Thoracic aorta (tissue), 2 donors: ENCODE results near the gene GLCE. TPM values are rescaled to one million over a fixed set of nuclear protein-coding genes. Genes with fewer than 3 reads are reported as not detected.

Experiments used
- ATAC-seq: fragments of 150-250 bp; one replicate; pipeline ENCODE4 v1.8.0; 2017; ENCODE audit warnings: low read depth; ENCODE audit not compliant: insufficient number of reproducible peaks, low FRiP score
- DNase-seq: peaks from one replicate; pipeline ENCODE4 v3.0.0-alpha.2; 2020; ENCODE audit warnings: low spot score
- H3K27ac ChIP-seq, 2 donors: fragments of 200-600 bp; sonication (generic); 1 replicate in 1 of 2; 2 replicates in 1 of 2; pipeline ENCODE4 v1.5.1; 2016; ENCODE audit warnings: mild to moderate bottlenecking in 2 of 2, moderate library complexity in 2 of 2
- H3K27me3 ChIP-seq: fragments of 200-600 bp; sonication (generic); replicated peaks from 2 replicates; pipeline ENCODE4 v1.6.0; 2016; ENCODE audit warnings: mild to moderate bottlenecking; ENCODE audit not compliant: insufficient read depth
- H3K36me3 ChIP-seq: fragments of 200-600 bp; sonication (generic); one replicate; pipeline ENCODE4 v1.5.1; 2016
- H3K4me1 ChIP-seq, 2 donors: fragments of 200-600 bp; sonication (generic); 1 replicate in 1 of 2; 2 replicates in 1 of 2; pipeline versions ENCODE4 v1.5.1 to v1.6.0; 2016; ENCODE audit warnings: low read depth in 2 of 2, mild to moderate bottlenecking in 1 of 2; ENCODE audit not compliant: control insufficient read depth in 1 of 2
- H3K4me3 ChIP-seq: fragments of 200-600 bp; sonication (generic); 2 replicates; pipeline ENCODE4 v1.5.1; 2016; ENCODE audit warnings: mild to moderate bottlenecking
- H3K9me3 ChIP-seq: fragments of 200-600 bp; sonication (generic); 2 replicates; pipeline ENCODE4 v1.5.1; 2016
- total RNA-seq, 2 donors: library from RNA; depleted of rRNA; stranded (reverse); fragments of >200 nt; gene quantifications; one replicate each; pipeline versions ENCODE4 v1.1.0 to v1.2.3, GENCODE V29; 2016
- TF ChIP-seq, protein P1 (sequence below): fragments of 200-600 bp; sonication (generic); IDR thresholded peaks from one replicate; pipeline ENCODE4 v1.5.1; 2019; ENCODE audit warnings: antibody characterized with exemption

GLCE gene
- total RNA-seq, 2 donors from 2014 or later = 8.5 to 11.8 TPM

- no peak overlapping the region for H3K27ac ChIP-seq
- no peaks in the 10 kb centered on the region for H3K9me3 ChIP-seq
- ATAC-seq (peak; percentile 10), DNase-seq (no peak)
- H3K36me3 ChIP-seq = no peaks in the 10 kb centered on the region
- H3K4me3 ChIP-seq = peak overlapping the region; percentile 96
- H3K27me3 ChIP-seq = no peaks in the 10 kb centered on the region
- peaks cover 3 to 12% of the 10 kb centered on the region in 2 donors for H3K4me1 ChIP-seq
- TF ChIP-seq, protein P1, sequence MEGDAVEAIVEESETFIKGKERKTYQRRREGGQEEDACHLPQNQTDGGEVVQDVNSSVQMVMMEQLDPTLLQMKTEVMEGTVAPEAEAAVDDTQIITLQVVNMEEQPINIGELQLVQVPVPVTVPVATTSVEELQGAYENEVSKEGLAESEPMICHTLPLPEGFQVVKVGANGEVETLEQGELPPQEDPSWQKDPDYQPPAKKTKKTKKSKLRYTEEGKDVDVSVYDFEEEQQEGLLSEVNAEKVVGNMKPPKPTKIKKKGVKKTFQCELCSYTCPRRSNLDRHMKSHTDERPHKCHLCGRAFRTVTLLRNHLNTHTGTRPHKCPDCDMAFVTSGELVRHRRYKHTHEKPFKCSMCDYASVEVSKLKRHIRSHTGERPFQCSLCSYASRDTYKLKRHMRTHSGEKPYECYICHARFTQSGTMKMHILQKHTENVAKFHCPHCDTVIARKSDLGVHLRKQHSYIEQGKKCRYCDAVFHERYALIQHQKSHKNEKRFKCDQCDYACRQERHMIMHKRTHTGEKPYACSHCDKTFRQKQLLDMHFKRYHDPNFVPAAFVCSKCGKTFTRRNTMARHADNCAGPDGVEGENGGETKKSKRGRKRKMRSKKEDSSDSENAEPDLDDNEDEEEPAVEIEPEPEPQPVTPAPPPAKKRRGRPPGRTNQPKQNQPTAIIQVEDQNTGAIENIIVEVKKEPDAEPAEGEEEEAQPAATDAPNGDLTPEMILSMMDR = no peak
These were observed 662 bp upstream of the GLCE start for GRCh38 chr15:69159805-69160140.

DNA sequence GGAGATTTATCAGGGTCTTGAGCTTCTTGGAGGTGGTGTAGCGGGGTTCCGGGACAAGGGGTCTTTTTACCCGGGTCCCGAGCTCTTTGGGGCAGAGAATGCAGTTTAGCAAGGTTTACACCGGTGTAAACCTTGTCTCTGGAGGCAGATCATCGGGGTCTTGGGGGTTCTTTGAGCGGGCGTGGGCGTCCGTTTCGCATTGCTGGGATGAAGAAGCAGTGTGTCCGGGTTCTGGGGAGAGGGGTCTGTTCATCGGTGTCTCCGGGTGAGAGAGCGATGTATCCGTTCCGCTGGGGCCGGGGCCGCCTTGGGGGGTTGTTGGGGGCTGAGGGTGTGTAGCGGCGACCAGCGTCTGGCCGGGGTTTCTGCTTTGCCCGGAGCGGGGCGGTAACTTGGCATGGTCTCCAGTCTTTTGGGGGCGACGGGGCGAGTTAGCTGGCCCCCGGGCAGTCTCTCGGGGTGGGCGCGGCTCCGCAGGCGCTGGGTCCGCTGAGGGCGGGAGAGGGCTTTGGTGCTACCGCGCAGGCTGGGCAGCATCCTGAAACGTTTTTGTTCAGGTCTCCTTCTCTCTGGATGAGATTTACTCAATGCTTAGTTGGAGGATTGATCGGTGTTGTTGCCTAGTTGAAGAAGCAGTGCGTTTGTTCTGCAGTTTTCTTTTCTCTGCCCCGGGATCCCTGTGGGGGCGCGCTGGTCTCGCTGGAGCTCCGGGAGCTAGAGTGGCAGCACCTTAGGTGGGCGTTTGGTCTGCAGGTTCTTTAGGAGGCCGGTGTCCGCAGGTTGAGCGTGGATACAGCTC is 843 bp downstream of the GLCE start:
- H3K9me3 ChIP-seq = no peaks in the 10 kb centered on the region
- ATAC-seq (no peak), DNase-seq (no peak)
- H3K4me3 ChIP-seq = peak overlapping the region; percentile 96
- no peaks in the 10 kb centered on the region for H3K36me3 ChIP-seq
- H3K27me3 ChIP-seq = no peaks in the 10 kb centered on the region
- no peak overlapping the region for H3K27ac ChIP-seq
- peaks cover 3 to 12% of the 10 kb centered on the region in 2 donors for H3K4me1 ChIP-seq
- TF ChIP-seq, protein P1 = peak; percentile 8

DNA sequence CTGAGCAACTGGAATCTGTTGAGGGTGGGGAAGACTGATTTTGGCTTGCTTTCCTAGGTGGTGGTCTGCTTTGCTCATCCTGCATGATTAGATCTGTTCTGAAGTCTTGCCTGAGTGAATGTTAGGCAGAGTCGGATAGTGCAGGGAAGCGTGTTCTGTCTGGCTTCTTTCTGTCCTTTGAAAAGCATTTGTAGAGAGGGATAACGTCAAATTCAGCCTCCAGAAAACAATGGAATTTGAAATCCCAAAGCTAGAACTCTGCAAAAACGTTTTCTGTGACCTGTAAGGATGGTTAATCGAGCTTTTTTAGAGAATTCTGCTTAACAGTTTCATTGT is 1.4 kb downstream of the GLCE start:
- no peak overlapping the region for H3K27ac ChIP-seq

DNA sequence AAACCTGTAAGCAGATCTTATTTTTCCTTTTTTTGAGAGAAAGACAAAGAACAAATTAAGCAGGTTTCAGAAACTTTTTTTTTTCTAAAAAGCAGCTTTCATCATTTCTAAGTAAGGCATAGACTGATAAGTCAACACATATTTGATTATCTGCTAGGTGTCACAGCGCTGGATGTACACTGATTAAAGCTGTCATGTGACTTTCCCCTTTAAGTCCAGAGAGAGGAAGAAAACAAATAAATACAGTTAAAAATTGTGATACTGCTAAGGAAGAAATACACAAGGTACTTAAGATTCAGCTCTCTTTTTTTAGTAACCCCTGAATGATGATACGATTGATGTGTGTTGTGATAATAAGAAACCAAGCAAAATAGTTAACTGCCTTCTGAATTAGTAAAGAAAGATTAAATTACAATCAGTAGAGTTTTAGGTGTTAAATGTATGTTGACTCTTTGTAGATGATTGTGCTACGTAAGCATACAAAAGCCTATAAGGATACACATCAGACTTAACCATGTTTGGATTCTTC is 2.8 kb downstream of the GLCE start:
- TF ChIP-seq, protein P1 = no peak
- no peak for ATAC-seq
- Histone ChIP-seq H3K27ac (no peak overlapping the region), H3K36me3 (no peaks in the 10 kb centered on the region), H3K9me3 (no peaks in the 10 kb centered on the region), H3K4me3 (no peak overlapping the region), H3K4me1 (peaks cover 3 to 12% of the 10 kb centered on the region in 2 donors), H3K27me3 (no peaks in the 10 kb centered on the region)
- no peak for DNase-seq

More for the DNA sequence above, 1.4 kb downstream of the GLCE start:
- TF ChIP-seq, protein P1 = no peak
- H3K36me3 ChIP-seq = no peaks in the 10 kb centered on the region
- no peak for DNase-seq
- peak overlapping the region; percentile 96 for H3K4me3 ChIP-seq
- peaks cover 3 to 12% of the 10 kb centered on the region in 2 donors for H3K4me1 ChIP-seq
- ATAC-seq = no peak
- no peaks in the 10 kb centered on the region for H3K27me3 ChIP-seq
- H3K9me3 ChIP-seq = no peaks in the 10 kb centered on the region

- Histone ChIP-seq H3K27ac (no peak overlapping the region), H3K27me3 (no peaks in the 10 kb centered on the region), H3K4me3 (no peak overlapping the region), H3K36me3 (no peaks in the 10 kb centered on the region), H3K9me3 (no peaks in the 10 kb centered on the region), H3K4me1 (peaks cover 3 to 8% of the 10 kb centered on the region in 2 donors)
- DNase-seq (no peak), ATAC-seq (no peak)
- TF ChIP-seq, protein P1 = no peak
These were observed 4.6 kb downstream of the GLCE start for GRCh38 chr15:69164807-69165636.
